ENCODE results near the gene MYO5B. TPM values are rescaled to one million over a fixed set of nuclear protein-coding genes. Genes with fewer than 3 reads are reported as not detected.

Gene MYO5B
- total and polyA plus RNA-seq, 9 of the 15 experiments (the other 6 are each of a cell fraction or from before 2014, with no cell fraction given), result 0.07 to 0.42 (median 0.28) TPM

- 13% methylated on average over 7 of the region's 7 CpGs for WGBS (ENCODE audit: insufficient coverage, low coverage, missing lambda C conversion rate)
- intact Hi-C loops (cut with micrococcal nuclease) (loop anchor here (10.0 kb wide), 1 partner anchor 226 kb away; no protein-coding TSS in a partner anchor), in situ Hi-C loops (cut with MboI) (no loop called here)
- BruUV-seq (replicated peaks), result no TSS peak
- no peaks in the 10 kb centered on the region for H3K9me1 ChIP-seq (ENCODE audit: control insufficient read depth, insufficient read depth, low read length)
- H3K9me3 ChIP-seq (replicated peaks; ENCODE audit: control insufficient read depth, insufficient read depth, low read depth, low read length), result no peaks in the 10 kb centered on the region
- H3K4me2 ChIP-seq (ENCODE audit: insufficient read depth, low read length), result no peak overlapping the region; the same call in 1 of the 2 replicates
- ChIA-PET POLR2A (no interaction called here), CTCF (ENCODE audit: low intra/inter-chr PET ratio) (no interaction called here)
- no peak overlapping the region for H3K4me3 ChIP-seq
- no peak overlapping the region for H3K9ac ChIP-seq (ENCODE audit: insufficient read depth in 1 of 2, low read depth in 2 of 2, low read length in 2 of 2)
- peak in 2 of 4 experiments; percentile 14 to 17 for DNase-seq (ENCODE audit: extremely low read depth in 1 of 4, low spot score in 3 of 4)
- no peak overlapping the region for H2AFZ ChIP-seq (ENCODE audit: low read depth, low read length)
- no peaks in the 10 kb centered on the region for H4K20me1 ChIP-seq (replicated peaks; ENCODE audit: control insufficient read depth, insufficient read depth, low read length)
- H3K4me1 ChIP-seq (replicated peaks in 1 of 2; ENCODE audit: control insufficient read depth in 2 of 2, insufficient read depth in 2 of 2, low read length in 2 of 2), result 0 out of 5 replicates have a peak, but pooled peaks cover 0 to 2% of the 10 kb centered on the region in 2 experiments
- H3K79me2 ChIP-seq (ENCODE audit: control insufficient read depth, insufficient read depth, low read length), result no peaks in the 10 kb centered on the region
- TF ChIP-seq ZNF436 (CRISPR knock-in tag; IDR thresholded peaks at IDR 0.05), result no peak
- TF ChIP-seq TAL1 (IDR thresholded peaks at IDR 0.05), result peak; percentile 19; the same call in 1 of the 2 replicates
- TF ChIP-seq, protein P1, sequence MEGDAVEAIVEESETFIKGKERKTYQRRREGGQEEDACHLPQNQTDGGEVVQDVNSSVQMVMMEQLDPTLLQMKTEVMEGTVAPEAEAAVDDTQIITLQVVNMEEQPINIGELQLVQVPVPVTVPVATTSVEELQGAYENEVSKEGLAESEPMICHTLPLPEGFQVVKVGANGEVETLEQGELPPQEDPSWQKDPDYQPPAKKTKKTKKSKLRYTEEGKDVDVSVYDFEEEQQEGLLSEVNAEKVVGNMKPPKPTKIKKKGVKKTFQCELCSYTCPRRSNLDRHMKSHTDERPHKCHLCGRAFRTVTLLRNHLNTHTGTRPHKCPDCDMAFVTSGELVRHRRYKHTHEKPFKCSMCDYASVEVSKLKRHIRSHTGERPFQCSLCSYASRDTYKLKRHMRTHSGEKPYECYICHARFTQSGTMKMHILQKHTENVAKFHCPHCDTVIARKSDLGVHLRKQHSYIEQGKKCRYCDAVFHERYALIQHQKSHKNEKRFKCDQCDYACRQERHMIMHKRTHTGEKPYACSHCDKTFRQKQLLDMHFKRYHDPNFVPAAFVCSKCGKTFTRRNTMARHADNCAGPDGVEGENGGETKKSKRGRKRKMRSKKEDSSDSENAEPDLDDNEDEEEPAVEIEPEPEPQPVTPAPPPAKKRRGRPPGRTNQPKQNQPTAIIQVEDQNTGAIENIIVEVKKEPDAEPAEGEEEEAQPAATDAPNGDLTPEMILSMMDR (IDR thresholded peaks at IDR 0.05 in 2 of 3, conservative IDR thresholded peaks at IDR 0.05 in 1 of 3; ENCODE audit: insufficient read depth in 2 of 3, low read depth in 1 of 3, low read length in 3 of 3), result peak in 2 of 3 experiments; percentile 20 to 33; a peak in 1 of 6 replicates
- TF ChIP-seq HLTF (IDR thresholded peaks at IDR 0.05), result no peak
- TF ChIP-seq TCF3 (CRISPR knock-in tag; IDR thresholded peaks at IDR 0.05), result peak; percentile 46
- TF ChIP-seq CBFA2T3 (IDR thresholded peaks at IDR 0.05), result 0 out of 2 replicates have a peak, but pooled peaks have one; percentile 6
- no peak for TF ChIP-seq RBM39 (optimal IDR thresholded peaks at IDR 0.05; ENCODE audit: low read depth, low read length)
- TF ChIP-seq ZNF140 (CRISPR knock-in tag; IDR thresholded peaks at IDR 0.05), result no peak
- no peak for TF ChIP-seq PPARD (CRISPR knock-in tag; IDR thresholded peaks at IDR 0.05)
- TF ChIP-seq HMG20A (CRISPR knock-in tag; conservative IDR thresholded peaks at IDR 0.05), result no peak
- no peak for TF ChIP-seq ERF (CRISPR knock-in tag; IDR thresholded peaks at IDR 0.05)
- TF ChIP-seq HMGXB4 (CRISPR knock-in tag; IDR thresholded peaks at IDR 0.05), result no peak
- TF ChIP-seq SIRT6 (IDR thresholded peaks at IDR 0.05; ENCODE audit: low read depth, low read length), result no peak
- TF ChIP-seq, protein P2, sequence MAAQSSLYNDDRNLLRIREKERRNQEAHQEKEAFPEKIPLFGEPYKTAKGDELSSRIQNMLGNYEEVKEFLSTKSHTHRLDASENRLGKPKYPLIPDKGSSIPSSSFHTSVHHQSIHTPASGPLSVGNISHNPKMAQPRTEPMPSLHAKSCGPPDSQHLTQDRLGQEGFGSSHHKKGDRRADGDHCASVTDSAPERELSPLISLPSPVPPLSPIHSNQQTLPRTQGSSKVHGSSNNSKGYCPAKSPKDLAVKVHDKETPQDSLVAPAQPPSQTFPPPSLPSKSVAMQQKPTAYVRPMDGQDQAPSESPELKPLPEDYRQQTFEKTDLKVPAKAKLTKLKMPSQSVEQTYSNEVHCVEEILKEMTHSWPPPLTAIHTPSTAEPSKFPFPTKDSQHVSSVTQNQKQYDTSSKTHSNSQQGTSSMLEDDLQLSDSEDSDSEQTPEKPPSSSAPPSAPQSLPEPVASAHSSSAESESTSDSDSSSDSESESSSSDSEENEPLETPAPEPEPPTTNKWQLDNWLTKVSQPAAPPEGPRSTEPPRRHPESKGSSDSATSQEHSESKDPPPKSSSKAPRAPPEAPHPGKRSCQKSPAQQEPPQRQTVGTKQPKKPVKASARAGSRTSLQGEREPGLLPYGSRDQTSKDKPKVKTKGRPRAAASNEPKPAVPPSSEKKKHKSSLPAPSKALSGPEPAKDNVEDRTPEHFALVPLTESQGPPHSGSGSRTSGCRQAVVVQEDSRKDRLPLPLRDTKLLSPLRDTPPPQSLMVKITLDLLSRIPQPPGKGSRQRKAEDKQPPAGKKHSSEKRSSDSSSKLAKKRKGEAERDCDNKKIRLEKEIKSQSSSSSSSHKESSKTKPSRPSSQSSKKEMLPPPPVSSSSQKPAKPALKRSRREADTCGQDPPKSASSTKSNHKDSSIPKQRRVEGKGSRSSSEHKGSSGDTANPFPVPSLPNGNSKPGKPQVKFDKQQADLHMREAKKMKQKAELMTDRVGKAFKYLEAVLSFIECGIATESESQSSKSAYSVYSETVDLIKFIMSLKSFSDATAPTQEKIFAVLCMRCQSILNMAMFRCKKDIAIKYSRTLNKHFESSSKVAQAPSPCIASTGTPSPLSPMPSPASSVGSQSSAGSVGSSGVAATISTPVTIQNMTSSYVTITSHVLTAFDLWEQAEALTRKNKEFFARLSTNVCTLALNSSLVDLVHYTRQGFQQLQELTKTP (IDR thresholded peaks at IDR 0.05; ENCODE audit: low read depth in 1 of 2, partially characterized antibody in 2 of 2), result no peak
- peak; percentile 57; the same call in 2 of the 3 replicates for ATAC-seq
- no peaks in the 10 kb centered on the region for H3K36me3 ChIP-seq (ENCODE audit: control insufficient read depth, insufficient read depth, low read length)
- H3K27me3 ChIP-seq (ENCODE audit: control insufficient read depth in 2 of 2, insufficient read depth in 2 of 2, low read length in 2 of 2), result no peaks in the 10 kb centered on the region; a peak in 1 of 5 replicates
- no peak for FAIRE-seq
- H3K27ac ChIP-seq (ENCODE audit: extremely low read depth, low read depth, low read length), result no peak overlapping the region
These were observed 23.7 kb upstream of the MYO5B start for GRCh38 chr18:50218432-50219197.
